ENCODE measurements around the gene TMEM119.
"Not testable (repeated sequence)": the region's sequence is repeated elsewhere in the genome, so short reads cannot be mapped to it uniquely, and the experiment has no call there.

The TMEM119 gene

DNA sequence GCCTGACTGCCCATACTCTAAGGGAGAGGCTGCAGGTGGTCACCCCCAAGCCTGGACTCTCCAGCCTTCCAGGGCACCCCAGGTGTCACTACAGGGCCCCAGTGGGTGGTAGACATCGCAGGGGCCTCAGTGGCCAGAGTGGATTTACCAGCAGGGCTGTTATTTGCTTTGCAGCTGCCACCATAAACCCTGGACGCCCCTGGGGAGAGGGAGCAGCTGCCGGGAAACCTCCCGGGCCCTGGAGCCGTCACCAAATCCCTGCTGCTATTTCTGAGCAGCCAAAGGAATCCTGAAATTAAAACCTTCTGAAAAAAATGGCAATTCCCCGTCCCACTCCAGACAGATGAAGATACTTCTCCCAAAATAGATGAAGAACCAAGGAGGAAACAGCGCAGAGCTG is 13.9 kb downstream of the TMEM119 start:
- DNase-seq (ENCODE audit: insufficient read length, low spot score), result no peak
- FAIRE-seq, result no peak
- TF ChIP-seq POLR2A (IDR thresholded peaks at IDR 0.05; ENCODE audit: low read depth, low read length), result no peak

DNA sequence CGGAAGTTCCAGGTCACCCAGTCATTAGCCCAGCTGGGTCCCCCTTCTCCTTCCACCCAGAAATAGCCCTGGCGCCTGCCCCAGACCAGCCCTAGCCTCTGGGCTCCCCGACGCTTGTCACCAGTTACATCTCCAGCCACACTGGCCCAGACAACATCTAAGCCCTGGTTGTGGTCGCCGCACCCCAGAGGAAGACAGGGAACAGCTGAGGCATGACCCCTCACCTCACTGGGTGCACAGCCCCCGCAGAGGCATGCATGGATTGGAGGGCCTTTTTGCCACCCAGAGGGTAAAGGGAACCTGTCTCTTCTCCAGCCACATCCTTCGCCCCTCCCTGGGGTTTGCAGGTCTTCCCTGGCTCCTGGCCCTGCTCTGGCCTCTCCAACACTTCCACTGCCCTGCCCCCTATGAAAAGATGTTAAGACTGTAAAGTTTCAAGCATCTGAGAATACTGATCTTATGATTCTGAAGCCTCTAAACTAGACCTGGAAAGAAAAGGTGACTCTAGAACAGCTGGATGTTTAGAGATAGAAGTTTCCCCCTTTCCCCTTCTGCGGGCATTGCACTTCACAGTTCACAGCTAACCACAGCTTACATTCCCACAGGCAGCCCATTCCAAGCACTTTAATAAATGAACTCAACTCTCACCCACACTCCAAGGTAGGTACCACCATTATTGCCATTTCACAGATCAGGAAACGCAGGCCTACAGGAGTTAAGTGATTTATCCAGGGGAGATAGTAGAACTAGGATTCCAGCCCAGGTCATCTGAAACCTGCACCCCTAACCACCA is 14.7 kb downstream of the TMEM119 start:
- FAIRE-seq, result no peak
- no peak for DNase-seq (ENCODE audit: insufficient read length, low spot score)
- TF ChIP-seq POLR2A (IDR thresholded peaks at IDR 0.05; ENCODE audit: low read depth, low read length), result no peak

DNA sequence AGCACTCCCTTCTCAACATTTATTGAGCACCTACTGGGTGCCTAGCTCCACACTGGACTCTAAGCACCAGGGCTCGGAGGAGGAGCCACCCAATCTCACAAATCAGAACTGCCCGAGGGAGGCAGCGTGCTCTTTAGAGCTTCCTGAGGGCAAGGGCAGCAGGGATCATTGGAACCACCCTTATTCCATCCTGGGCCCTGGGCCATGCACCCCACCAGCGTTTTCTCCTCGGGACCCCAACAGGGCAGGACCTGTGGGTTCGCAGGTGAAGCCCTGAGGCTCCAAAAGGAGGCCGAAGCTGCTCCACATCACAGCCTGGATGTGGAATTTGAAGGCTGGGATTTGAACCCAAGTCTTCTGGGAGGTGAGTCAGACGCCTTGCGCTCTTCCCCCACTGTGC is 15.4 kb downstream of the TMEM119 start:
- TF ChIP-seq POLR2A (IDR thresholded peaks at IDR 0.05; ENCODE audit: low read depth, low read length), result no peak
- FAIRE-seq, result no peak

DNA sequence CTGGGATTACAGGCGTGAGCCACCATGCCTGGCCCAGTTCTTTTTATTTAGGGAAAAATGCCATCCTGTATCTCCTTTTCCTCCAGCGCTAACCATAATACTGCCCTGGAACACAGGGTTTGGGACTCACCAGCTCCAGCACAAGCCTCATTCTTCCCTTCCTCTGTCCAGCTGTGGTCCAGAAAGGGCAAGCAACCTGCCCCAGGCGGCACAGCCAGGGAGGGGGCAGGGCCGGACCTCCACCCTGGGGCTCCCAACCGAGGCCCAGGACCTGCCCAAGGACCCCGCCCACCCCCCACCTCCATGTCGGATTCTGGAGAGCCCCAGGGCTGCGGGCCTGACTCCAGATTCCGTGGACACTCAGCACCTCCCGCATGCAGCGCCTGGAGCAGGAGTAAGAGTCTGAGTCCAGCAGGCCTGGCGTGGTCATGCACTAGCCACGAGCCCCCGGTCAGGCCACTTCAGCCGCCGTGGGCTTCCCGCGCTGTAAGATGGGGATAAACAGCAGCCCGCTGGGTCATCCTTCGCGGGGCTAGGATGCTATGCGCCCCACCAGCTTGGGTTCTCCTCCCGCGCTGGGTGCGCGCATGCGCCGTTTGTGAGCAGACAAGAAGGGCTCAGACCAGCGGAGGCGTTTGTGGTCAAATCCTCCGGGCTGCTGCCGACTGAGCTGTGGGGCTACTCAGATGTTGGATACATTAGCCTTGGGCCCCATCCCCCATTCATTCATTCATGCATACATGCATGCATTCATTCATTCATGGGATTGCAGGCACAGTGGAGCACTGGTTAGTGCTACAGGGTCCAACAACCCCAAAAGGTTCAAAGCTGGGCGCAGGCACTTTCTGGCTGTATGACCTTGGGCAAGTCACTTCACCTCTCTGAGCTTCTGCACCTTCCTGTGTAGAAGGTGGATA is 16.3 kb downstream of the TMEM119 start:
- DNase-seq (ENCODE audit: insufficient read length, low spot score) (no peak), FAIRE-seq (no peak)
- no peak for TF ChIP-seq POLR2A (IDR thresholded peaks at IDR 0.05; ENCODE audit: low read depth, low read length)

More for the DNA sequence above, 15.4 kb downstream of the TMEM119 start:
- no peak for DNase-seq (ENCODE audit: insufficient read length, low spot score)

DNA sequence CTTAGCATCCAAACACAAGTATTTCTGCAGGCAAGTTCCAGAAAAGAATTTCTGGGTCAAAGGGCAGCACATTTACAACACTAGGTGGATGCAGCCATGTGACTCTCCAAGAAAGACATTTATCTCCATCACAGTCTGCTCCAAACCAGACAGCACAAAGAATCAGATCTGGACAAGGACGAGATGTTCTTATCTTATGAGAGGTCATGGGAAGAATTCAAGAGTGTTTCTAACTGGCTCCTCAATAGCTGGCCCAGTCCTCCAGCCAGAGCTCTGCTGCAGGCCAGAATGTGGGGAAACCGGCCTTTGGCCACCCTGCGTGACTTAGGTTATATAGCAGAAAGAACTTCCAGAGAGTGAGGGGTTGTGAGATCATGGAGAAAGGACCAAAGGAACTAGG is 17.4 kb downstream of the TMEM119 start:
- FAIRE-seq (no peak), DNase-seq (ENCODE audit: insufficient read length, low spot score) (no peak)
- no peak for TF ChIP-seq POLR2A (IDR thresholded peaks at IDR 0.05; ENCODE audit: low read depth, low read length)

DNA sequence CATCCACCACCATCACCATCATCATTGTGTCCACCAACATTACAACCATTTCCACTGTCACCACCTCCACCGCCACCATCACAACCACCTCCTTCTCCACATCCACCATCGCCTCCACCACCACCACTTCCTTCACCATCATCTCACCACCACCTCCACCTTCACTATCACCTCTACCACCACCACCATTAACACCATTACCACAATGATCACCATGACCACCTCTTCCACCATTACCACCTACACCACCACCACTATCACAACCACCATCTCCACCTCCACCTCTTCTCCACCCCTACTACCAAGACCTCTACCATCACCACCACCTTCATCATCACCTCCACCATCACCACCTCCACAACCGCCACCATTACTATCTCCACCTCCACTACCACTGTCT is 19.1 kb downstream of the TMEM119 start:
- no peak for FAIRE-seq
- no peak for TF ChIP-seq POLR2A (IDR thresholded peaks at IDR 0.05; ENCODE audit: low read depth, low read length)

DNA sequence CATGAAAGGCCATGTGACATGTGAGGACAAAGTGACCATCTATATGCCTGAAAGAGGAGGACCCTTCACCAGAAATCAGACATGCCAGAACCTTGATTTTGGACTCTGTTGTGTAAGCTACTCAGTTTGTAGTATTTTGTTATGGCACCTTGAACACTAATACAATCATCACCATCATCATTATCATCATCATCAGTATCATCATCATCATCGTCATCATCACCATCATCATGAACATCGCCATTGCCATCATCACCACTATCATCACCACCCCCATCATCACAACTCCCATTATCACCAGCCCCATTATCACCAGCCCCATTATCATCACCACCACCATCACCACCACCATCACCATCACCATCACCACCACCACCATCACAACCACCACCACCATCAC is 19.6 kb downstream of the TMEM119 start:
- FAIRE-seq (no peak), DNase-seq (ENCODE audit: insufficient read length, low spot score) (no peak)
- no peak for TF ChIP-seq POLR2A (IDR thresholded peaks at IDR 0.05; ENCODE audit: low read depth, low read length)

More for the DNA sequence above, 19.1 kb downstream of the TMEM119 start:
- no peak for DNase-seq (ENCODE audit: insufficient read length, low spot score)

DNA sequence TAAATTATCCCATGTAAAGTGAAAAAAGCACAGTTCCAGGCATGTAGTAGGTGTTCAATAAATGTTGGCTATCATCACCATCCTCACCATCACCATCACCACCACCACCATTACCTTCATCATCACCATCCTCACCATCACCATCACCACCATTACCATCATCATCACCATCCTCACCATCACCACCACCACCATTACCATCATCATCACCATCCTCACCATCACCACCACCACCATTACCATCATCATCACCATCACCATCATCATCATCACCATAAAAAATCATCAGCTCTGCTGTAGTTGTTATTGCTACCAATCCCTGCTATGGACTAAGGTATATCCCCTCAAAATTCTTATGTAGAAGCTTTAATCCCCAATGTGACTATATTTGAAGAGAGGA is 20.4 kb downstream of the TMEM119 start:
- no peak for DNase-seq (ENCODE audit: insufficient read length, low spot score)
- no peak for TF ChIP-seq POLR2A (IDR thresholded peaks at IDR 0.05; ENCODE audit: low read depth, low read length)
- FAIRE-seq, result no peak

DNA sequence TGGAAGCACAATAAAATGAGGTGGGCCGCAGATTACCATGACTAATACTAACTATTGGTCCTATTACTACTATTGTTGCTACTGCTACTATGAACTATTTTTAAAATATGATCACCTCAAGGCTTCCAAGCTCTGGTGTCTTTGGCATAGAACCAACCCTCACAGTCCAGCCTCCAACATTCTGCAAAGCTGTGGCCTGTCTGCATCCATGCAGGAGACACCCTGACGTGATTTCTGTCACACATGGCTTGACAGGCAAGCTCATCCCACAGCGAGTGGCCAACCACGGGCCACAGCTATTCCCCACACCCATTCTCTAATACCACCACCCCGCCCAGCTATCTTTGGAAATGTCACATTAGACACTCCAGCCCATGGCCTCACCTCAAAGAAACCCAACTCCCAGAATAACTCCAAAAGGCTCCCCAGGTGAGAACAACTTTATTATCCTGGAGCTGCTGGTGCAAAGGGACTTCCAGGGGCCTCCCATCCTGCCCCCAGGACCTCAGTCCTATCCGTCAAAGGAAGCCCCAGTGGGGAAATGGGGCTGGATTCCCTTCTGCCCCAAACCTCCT is 21.1 kb downstream of the TMEM119 start:
- no peak for TF ChIP-seq POLR2A (IDR thresholded peaks at IDR 0.05; ENCODE audit: low read depth, low read length)
- DNase-seq (ENCODE audit: insufficient read length, low spot score), result no peak
- no peak for FAIRE-seq

DNA sequence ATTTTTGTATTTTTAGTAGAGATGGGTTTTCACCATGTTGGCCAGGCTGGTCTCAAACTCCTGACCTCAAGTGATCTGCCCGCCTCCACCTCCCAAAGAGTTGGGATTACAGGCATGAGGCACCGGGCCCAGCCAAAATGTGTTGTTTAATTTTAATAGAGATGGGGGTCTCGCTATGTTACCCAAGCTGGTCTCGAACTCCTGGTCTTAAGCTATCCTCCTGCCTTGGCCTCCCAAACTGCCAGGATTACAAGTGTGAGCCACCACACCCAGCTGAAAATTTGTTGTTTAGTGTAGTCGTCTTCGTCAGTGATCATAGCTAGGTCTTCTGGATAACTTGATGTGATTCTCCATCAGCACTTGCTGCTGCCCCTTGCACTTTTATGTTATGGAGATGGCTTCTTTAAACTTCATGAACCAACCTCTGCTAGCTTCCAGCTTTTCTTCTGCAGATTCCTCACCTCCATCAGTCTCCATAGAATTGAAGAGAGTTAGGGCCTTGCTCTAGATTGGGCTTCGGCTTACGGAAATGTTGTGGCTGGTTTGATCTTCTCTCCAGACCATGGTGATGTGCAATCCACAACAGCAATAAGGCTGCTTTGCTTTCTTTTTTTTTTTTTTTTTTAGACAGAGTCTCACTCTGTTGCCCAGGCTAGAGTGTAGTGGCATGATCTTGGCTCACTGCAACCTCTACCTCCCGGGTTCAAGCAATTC is 22.5 kb downstream of the TMEM119 start:
- DNase-seq (ENCODE audit: insufficient read length, low spot score) (no peak), FAIRE-seq (no peak)
- no peak for TF ChIP-seq POLR2A (IDR thresholded peaks at IDR 0.05; ENCODE audit: low read depth, low read length)

DNA sequence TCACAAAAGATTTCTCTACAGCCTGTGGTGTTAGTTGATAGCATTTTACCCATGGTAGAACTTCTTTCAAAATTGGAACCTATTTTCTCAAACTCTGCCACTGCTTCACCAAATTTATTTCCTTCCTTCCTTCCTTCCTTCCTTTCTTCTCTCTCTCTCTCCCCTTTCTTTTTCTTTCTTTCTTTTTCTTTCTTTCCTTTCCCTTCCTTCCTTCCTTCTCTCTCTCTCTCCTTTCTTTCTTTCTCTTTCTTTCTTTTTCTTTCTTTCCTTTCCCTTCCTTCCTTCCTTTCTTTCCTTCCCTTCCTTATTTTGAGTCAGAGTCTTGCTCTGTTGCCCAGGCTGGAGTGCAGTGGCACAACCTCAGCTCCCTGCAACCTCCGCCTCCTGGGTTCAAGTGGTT is 23.6 kb downstream of the TMEM119 start:
- not testable (repeated sequence) for DNase-seq (ENCODE audit: insufficient read length, low spot score); FAIRE-seq

DNA sequence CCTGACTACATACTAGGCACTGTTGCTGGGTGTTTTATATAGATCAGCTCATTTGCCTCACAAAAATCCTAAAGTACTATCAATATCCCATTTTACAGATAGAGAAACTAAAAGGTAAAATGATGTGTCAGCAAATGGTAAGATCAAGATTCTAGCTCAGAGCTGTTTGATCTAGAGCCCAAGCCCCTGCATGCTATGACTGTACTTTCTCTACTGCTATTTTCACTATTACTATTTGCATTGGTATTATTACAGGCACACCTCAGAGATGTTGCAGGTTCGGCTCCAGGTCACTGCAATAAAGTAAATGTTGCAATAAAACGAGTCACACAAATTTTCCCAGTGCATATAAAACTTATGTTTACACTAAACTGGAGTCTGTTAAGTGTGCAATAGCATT is 24.6 kb downstream of the TMEM119 start:
- FAIRE-seq, result no peak
- TF ChIP-seq POLR2A (IDR thresholded peaks at IDR 0.05; ENCODE audit: low read depth, low read length), result no peak
- no peak for DNase-seq (ENCODE audit: insufficient read length, low spot score)

DNA sequence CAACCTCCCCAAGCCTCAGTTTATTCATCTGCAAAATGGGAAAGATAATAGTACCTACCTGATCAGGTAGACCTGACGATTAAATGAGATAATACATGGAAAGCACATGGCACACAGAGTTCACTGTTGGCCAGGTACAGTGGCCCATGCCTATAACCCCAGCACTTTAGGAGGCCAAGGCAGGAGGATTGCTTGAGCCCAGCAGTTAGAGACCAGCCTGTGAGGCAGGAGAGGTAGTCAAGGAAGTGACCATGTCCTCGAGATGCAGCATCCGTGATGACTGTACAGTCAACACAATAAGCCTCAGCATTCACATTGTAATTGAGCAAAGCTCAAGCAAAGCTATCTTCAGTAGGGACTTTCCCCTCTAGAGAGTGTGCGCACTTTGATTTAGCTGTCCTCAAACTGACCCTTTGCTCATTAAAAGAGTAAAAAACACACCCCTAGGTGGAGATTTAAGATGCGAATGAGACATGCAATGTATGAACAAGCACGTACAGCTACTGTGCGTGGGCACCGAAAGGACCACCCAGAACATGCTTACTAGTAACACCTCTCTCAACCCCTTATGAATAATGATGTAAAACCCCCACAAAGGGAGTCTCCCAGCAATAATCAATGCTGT is 25.6 kb downstream of the TMEM119 start:
- no peak for TF ChIP-seq POLR2A (IDR thresholded peaks at IDR 0.05; ENCODE audit: low read depth, low read length)
- DNase-seq (ENCODE audit: insufficient read length, low spot score) (no peak), FAIRE-seq (no peak)
